ENCODE measurements around the gene PCYOX1L.

DNA sequence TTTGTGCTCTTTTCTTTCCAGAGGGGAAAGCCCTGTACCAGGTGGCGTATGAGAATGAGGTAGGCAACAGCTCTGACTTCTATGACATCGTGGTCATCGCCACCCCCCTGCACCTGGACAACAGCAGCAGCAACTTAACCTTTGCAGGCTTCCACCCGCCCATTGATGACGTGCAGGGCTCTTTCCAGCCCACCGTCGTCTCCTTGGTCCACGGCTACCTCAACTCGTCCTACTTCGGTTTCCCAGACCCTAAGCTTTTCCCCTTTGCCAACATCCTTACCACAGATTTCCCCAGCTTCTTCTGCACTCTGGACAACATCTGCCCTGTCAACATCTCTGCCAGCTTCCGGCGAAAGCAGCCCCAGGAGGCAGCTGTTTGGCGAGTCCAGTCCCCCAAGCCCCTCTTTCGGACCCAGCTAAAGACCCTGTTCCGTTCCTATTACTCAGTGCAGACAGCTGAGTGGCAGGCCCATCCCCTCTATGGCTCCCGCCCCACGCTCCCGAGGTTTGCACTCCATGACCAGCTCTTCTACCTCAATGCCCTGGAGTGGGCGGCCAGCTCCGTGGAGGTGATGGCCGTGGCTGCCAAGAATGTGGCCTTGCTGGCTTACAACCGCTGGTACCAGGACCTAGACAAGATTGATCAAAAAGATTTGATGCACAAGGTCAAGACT is 10.3 kb downstream of the PCYOX1L start:
- TF ChIP-seq TAF7 (optimal IDR thresholded peaks at IDR 0.05; ENCODE audit: borderline replicate concordance, low read depth, low read length) (no peak), TCF12 (IDR thresholded peaks at IDR 0.05; ENCODE audit: low read depth, low read length) (no peak), POLR2A (IDR thresholded peaks at IDR 0.05; ENCODE audit: control extremely low read depth in 1 of 2, low read depth in 2 of 2, low read length in 2 of 2) (no peak)
- TF ChIP-seq, protein P1, sequence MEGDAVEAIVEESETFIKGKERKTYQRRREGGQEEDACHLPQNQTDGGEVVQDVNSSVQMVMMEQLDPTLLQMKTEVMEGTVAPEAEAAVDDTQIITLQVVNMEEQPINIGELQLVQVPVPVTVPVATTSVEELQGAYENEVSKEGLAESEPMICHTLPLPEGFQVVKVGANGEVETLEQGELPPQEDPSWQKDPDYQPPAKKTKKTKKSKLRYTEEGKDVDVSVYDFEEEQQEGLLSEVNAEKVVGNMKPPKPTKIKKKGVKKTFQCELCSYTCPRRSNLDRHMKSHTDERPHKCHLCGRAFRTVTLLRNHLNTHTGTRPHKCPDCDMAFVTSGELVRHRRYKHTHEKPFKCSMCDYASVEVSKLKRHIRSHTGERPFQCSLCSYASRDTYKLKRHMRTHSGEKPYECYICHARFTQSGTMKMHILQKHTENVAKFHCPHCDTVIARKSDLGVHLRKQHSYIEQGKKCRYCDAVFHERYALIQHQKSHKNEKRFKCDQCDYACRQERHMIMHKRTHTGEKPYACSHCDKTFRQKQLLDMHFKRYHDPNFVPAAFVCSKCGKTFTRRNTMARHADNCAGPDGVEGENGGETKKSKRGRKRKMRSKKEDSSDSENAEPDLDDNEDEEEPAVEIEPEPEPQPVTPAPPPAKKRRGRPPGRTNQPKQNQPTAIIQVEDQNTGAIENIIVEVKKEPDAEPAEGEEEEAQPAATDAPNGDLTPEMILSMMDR (IDR thresholded peaks at IDR 0.05; ENCODE audit: control extremely low read depth in 1 of 3, insufficient read depth in 1 of 3, low read depth in 1 of 3, low read length in 3 of 3) = no peak
